Cerebellar nuclear complex (tissue), 1 donor: ENCODE data around the gene GANAB.
"Not testable (repeated sequence)": the region's sequence is repeated elsewhere in the genome, so short reads cannot be mapped to it uniquely, and the experiment has no call there.

Experiments used
- DNase-seq, 2 experiments: peaks; one replicate each; lab custom pipeline; 2025; lab: John Stamatoyannopoulos, UW

Gene GANAB

GRCh38 chr11:62621567-62622470, 24.6 kb downstream of the GANAB start, which contains the start of gene B3GAT3:
B3GAT3 (minus strand) TSS chr11:62621986; CDS start chr11:62621947, 39 bp downstream.
- DNase-seq: peak; percentile 87 to 89

- DNase-seq: no peak
Observed at GRCh38 chr11:62621027-62621566, 25.3 kb downstream of the GANAB start.

- not testable (repeated sequence) for DNase-seq
Observed at GRCh38 chr11:62616957-62617356, 29.5 kb downstream of the GANAB start.

- DNase-seq: no peak
Observed at GRCh38 chr11:62615521-62615920, 30.9 kb downstream of the GANAB start.

GRCh38 chr11:62614275-62614674, 32.1 kb downstream of the GANAB start:
- no peak for DNase-seq

- DNase-seq: no peak
Observed at GRCh38 chr11:62613291-62613778, 33.1 kb downstream of the GANAB start.

- peak in 1 of 2 experiments; percentile 15 for DNase-seq
Observed at GRCh38 chr11:62612366-62613290, 33.8 kb downstream of the GANAB start, which contains the start of the genes EML3 and ROM1. EML3 (minus strand) TSS chr11:62612775; CDS start chr11:62612457, 318 bp downstream. ROM1 (plus strand) TSS chr11:62613257; CDS start chr11:62613282, 25 bp downstream.

- DNase-seq: no peak
Observed at GRCh38 chr11:62611705-62612365, 34.6 kb downstream of the GANAB start.

GRCh38 chr11:62610814-62611704, 35.4 kb downstream of the GANAB start:
- no peak for DNase-seq

- no peak for DNase-seq
Observed at GRCh38 chr11:62610403-62610802, 36.0 kb downstream of the GANAB start.

GRCh38 chr11:62608776-62609175, 37.6 kb downstream of the GANAB start:
- no peak for DNase-seq

GRCh38 chr11:62607714-62608113, 38.7 kb downstream of the GANAB start:
- DNase-seq: no peak

- no peak for DNase-seq
Observed at GRCh38 chr11:62605902-62606301, 40.5 kb downstream of the GANAB start.

- no peak for DNase-seq
Observed at GRCh38 chr11:62605467-62605866, 40.9 kb downstream of the GANAB start.

GRCh38 chr11:62604460-62605120, 41.8 kb downstream of the GANAB start:
- no peak for DNase-seq

- no peak for DNase-seq
Observed at GRCh38 chr11:62603776-62604299, 42.6 kb downstream of the GANAB start.

GRCh38 chr11:62603072-62603408, 43.4 kb downstream of the GANAB start:
- no peak for DNase-seq

GRCh38 chr11:62602141-62603071, 44.0 kb downstream of the GANAB start:
- peak in 1 of 2 experiments; percentile 2 for DNase-seq
